NCI-H460 (cell line): Measurements from ENCODE around the gene SLC26A9. TPM values are rescaled to one million over a fixed set of nuclear protein-coding genes. Genes with fewer than 3 reads are reported as not detected.

Source experiments
- DNase-seq: peaks from one replicate; pipeline ENCODE4 v3.0.0-alpha.2; 2016; ENCODE audit warnings: low read depth; ENCODE audit errors: extremely low read depth
- total RNA-seq: library from RNA; depleted of rRNA; stranded (reverse); fragments of >200 nt; shearing (Covaris generic); gene quantifications from 2 replicates; pipeline ENCODE4 v1.2.3, GENCODE V29; 2014

The SLC26A9 gene
- total RNA-seq, 1 experiment from 2014 or later, result 0.02 TPM

GRCh38 chr1:205949753-205950152 lies 6.5 kb upstream of the SLC26A9 start:
- DNase-seq, result no peak

- DNase-seq, result no peak
Observed at GRCh38 chr1:205948886-205949285, 5.6 kb upstream of the SLC26A9 start.

GRCh38 chr1:205948039-205948438 lies 4.8 kb upstream of the SLC26A9 start:
- DNase-seq, result no peak

- no peak for DNase-seq
Observed at GRCh38 chr1:205947024-205947423, 3.8 kb upstream of the SLC26A9 start.

GRCh38 chr1:205945069-205945468 lies 1.8 kb upstream of the SLC26A9 start:
- DNase-seq, result no peak

- DNase-seq, result no peak
Observed at GRCh38 chr1:205944525-205944924, 1.3 kb upstream of the SLC26A9 start.

GRCh38 chr1:205942631-205943159 lies 561 bp downstream of the SLC26A9 start:
- DNase-seq, result no peak

- DNase-seq, result no peak
Observed at GRCh38 chr1:205940710-205941109, 2.5 kb downstream of the SLC26A9 start.

GRCh38 chr1:205939690-205940330 lies 3.4 kb downstream of the SLC26A9 start:
- DNase-seq, result no peak

GRCh38 chr1:205938682-205939081 lies 4.6 kb downstream of the SLC26A9 start:
- no peak for DNase-seq

- DNase-seq, result peak; percentile 17
Observed at GRCh38 chr1:205936846-205937586, 6.2 kb downstream of the SLC26A9 start.

GRCh38 chr1:205936311-205936710 lies 6.9 kb downstream of the SLC26A9 start:
- DNase-seq, result no peak

- no peak for DNase-seq
Observed at GRCh38 chr1:205935869-205936268, 7.4 kb downstream of the SLC26A9 start.

- no peak for DNase-seq
Observed at GRCh38 chr1:205934788-205935187, 8.5 kb downstream of the SLC26A9 start.

- no peak for DNase-seq
Observed at GRCh38 chr1:205933671-205934618, 9.3 kb downstream of the SLC26A9 start.

- DNase-seq, result no peak
Observed at GRCh38 chr1:205932776-205933175, 10.5 kb downstream of the SLC26A9 start.

GRCh38 chr1:205930799-205931281 lies 12.4 kb downstream of the SLC26A9 start:
- no peak for DNase-seq

GRCh38 chr1:205930195-205930577 lies 13.1 kb downstream of the SLC26A9 start:
- DNase-seq, result no peak

- no peak for DNase-seq
Observed at GRCh38 chr1:205929496-205930194, 13.6 kb downstream of the SLC26A9 start.

GRCh38 chr1:205928317-205928716 lies 14.9 kb downstream of the SLC26A9 start:
- no peak for DNase-seq
